Calu3 (cell line): ENCODE results near the gene SEC24B. TPM values are rescaled to one million over a fixed set of nuclear protein-coding genes. Genes with fewer than 3 reads are reported as not detected.

Experiments
- BruUV-seq: library from RNA; stranded (reverse); fragments of 400-500 nt; replicated peaks from 2 replicates; lab custom pipeline; 2021; lab: Mats Ljungman, UMichigan
- CTCF ChIA-PET: fragments of 300-600 bp; sonication (Branson Sonifier 250); formaldehyde crosslinking; loops from one replicate; lab custom pipeline; 2022; ENCODE audit warnings: antibody characterized with exemption; lab: Charles Lee
- DNase-seq: peaks from one replicate; pipeline ENCODE4 v3.0.0; 2022
- H3K27ac Mint-ChIP-seq: one replicate; pipeline ENCODE4 v1.8.0; 2022; ENCODE audit warnings: mixed read lengths; ENCODE audit not compliant: unreplicated experiment
- H3K27me3 Mint-ChIP-seq: one replicate; pipeline ENCODE4 v1.8.0; 2022; ENCODE audit warnings: mixed read lengths; ENCODE audit not compliant: unreplicated experiment
- H3K36me3 Mint-ChIP-seq: one replicate; pipeline ENCODE4 v1.8.0; 2022; ENCODE audit warnings: mild to moderate bottlenecking, moderate library complexity, mixed read lengths; ENCODE audit not compliant: insufficient read depth, unreplicated experiment
- H3K4me1 Mint-ChIP-seq: one replicate; pipeline ENCODE4 v1.8.0; 2022; ENCODE audit warnings: mild to moderate bottlenecking, low read depth, mixed read lengths; ENCODE audit not compliant: unreplicated experiment
- H3K4me3 Mint-ChIP-seq: one replicate; pipeline ENCODE4 v1.8.0; 2022; ENCODE audit warnings: mild to moderate bottlenecking, low read depth, moderate library complexity, mixed read lengths; ENCODE audit not compliant: unreplicated experiment
- H3K9me3 Mint-ChIP-seq: one replicate; pipeline ENCODE4 v1.8.0; 2022; ENCODE audit warnings: low read depth, mixed read lengths; ENCODE audit not compliant: unreplicated experiment
- intact Hi-C: fragments of 100-400 bp; cut with micrococcal nuclease; formaldehyde crosslinking; loops from one replicate; pipeline ENCODE4 v1.10.0; 2022; ENCODE audit not compliant: unreplicated experiment
- total RNA-seq: library from RNA; stranded (reverse); gene quantifications from 2 replicates; pipeline ENCODE4 v1.2.3, GENCODE V29; 2022
- TF ChIP-seq, protein P1 (sequence below): fragments of 200-600 bp; IDR thresholded peaks from one replicate; pipeline ENCODE4 v1.8.0; 2022; ENCODE audit warnings: antibody characterized with exemption; ENCODE audit not compliant: unreplicated experiment

Gene SEC24B
- total RNA-seq, 1 experiment from 2014 or later, result 21.5 TPM

DNA sequence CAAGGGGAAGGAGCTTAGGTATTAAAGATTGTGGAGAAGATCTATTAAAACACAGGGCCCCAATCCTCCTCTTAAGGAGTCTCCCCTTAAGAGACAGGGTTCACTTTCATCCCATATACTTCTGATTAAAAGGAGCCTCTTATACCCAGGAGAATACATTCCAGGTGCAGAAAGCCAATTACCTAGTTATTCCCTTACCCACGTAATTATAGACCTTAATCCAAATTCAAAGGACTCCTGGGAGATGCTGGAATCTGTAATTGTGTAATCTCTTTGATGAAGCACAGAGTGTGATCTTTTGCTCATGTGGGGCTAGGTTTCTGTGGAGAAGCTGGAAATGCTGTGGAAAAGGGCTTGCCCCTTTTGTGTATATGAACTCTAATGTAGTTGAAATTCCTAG, 1.4 kb upstream of the SEC24B start:
- peaks cover 13% of the 10 kb centered on the region for H3K36me3 Mint-ChIP-seq
- H3K4me1 Mint-ChIP-seq, result no peaks in the 10 kb centered on the region
- peak overlapping the region; percentile 59 for H3K4me3 Mint-ChIP-seq
- TF ChIP-seq, protein P1, sequence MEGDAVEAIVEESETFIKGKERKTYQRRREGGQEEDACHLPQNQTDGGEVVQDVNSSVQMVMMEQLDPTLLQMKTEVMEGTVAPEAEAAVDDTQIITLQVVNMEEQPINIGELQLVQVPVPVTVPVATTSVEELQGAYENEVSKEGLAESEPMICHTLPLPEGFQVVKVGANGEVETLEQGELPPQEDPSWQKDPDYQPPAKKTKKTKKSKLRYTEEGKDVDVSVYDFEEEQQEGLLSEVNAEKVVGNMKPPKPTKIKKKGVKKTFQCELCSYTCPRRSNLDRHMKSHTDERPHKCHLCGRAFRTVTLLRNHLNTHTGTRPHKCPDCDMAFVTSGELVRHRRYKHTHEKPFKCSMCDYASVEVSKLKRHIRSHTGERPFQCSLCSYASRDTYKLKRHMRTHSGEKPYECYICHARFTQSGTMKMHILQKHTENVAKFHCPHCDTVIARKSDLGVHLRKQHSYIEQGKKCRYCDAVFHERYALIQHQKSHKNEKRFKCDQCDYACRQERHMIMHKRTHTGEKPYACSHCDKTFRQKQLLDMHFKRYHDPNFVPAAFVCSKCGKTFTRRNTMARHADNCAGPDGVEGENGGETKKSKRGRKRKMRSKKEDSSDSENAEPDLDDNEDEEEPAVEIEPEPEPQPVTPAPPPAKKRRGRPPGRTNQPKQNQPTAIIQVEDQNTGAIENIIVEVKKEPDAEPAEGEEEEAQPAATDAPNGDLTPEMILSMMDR, result no peak
- CTCF ChIA-PET, result no interaction called here
- intact Hi-C loops, result no loop called here
- no TSS peak for BruUV-seq
- no peaks in the 10 kb centered on the region for H3K27me3 Mint-ChIP-seq
- H3K27ac Mint-ChIP-seq, result no peak overlapping the region
- no peak for DNase-seq
- no peaks in the 10 kb centered on the region for H3K9me3 Mint-ChIP-seq

DNA sequence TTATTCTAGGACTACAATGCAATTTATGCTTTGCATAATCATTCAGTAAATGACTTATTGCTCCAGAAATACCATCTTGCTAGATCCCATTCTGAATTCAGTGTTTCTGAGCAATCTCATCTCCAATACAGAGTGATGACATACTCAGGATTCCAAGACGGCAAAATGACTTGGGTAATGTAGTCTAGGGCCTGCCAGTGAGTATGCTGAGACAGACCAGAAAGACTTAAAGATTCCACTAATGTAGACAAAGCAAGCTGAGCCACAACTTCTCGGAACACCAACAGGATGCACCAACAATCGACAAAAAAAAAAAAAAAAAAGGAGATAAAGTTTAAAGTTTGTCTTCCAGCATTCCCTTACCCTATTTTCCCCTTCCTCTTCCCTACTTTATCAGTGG, 919 bp upstream of the SEC24B start:
- intact Hi-C loops, result no loop called here
- H3K4me3 Mint-ChIP-seq, result peak overlapping the region; percentile 59
- H3K9me3 Mint-ChIP-seq, result no peaks in the 10 kb centered on the region
- DNase-seq, result no peak
- no peaks in the 10 kb centered on the region for H3K27me3 Mint-ChIP-seq
- TSS peak; percentile 46 for BruUV-seq
- H3K27ac Mint-ChIP-seq, result no peak overlapping the region
- peaks cover 13% of the 10 kb centered on the region for H3K36me3 Mint-ChIP-seq
- TF ChIP-seq, protein P1, result no peak
- no peaks in the 10 kb centered on the region for H3K4me1 Mint-ChIP-seq
- CTCF ChIA-PET, result interaction anchor here (0.6 to 1.0 kb wide), 3 partner anchors 127 to 1153 kb away, joined by 5 to 8 read pairs (median 7); partner anchors contain the start of gene MCUB

DNA sequence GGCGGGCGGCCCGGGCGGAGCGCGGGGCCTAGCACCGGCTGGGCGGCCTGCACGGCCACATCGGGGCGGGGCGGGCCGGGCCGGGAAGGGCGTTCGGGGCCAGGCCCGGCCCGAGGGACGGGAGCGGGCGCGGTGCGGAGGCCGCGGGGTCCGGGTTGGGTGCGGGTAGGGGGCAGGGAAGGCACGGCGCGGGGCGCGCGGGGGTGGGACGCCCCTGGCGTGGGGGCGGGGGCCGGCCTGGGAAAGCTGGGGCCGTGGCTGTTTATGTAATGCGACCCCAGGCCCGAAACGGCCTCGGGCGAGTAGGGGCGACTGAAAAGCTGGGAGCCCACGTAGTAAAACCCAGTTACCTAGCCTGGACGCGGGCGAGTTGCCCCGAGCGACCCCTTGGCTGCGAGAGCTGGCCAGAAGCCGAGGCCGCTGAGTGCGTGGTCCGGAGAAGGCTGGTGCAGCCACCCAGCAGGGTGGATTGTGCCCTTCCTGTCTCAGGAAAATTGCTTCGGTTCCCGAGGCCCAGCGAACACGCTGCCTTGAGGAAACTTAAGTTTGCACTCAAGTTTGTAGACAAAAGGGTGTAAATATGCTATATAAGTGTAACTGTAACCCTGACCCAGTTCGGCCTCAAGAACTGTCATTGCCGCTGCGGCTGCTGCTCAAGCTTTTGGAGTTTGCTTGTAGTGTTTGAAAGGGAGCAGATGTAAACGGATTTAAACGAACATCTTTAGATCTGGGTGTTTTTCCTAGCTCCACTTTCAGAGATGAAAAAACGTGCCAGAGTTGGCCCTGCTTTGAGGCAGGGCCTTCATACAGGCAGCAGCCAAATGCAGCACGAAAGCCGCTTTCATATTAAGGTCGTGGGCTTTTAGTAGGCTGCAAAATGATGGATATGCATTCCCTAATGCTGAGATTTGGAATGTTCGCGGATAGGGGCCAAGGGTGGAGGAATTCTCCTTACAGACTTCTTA, 674 bp downstream of the SEC24B start:
- no peak for DNase-seq
- H3K27me3 Mint-ChIP-seq, result no peaks in the 10 kb centered on the region
- no peaks in the 10 kb centered on the region for H3K9me3 Mint-ChIP-seq
- H3K4me1 Mint-ChIP-seq, result no peaks in the 10 kb centered on the region
- CTCF ChIA-PET, result no interaction called here
- peak overlapping the region; percentile 69 for H3K4me3 Mint-ChIP-seq
- TF ChIP-seq, protein P1, result no peak
- intact Hi-C loops, result no loop called here
- H3K27ac Mint-ChIP-seq, result no peak overlapping the region
- peaks cover 13% of the 10 kb centered on the region for H3K36me3 Mint-ChIP-seq
- BruUV-seq, result no TSS peak

DNA sequence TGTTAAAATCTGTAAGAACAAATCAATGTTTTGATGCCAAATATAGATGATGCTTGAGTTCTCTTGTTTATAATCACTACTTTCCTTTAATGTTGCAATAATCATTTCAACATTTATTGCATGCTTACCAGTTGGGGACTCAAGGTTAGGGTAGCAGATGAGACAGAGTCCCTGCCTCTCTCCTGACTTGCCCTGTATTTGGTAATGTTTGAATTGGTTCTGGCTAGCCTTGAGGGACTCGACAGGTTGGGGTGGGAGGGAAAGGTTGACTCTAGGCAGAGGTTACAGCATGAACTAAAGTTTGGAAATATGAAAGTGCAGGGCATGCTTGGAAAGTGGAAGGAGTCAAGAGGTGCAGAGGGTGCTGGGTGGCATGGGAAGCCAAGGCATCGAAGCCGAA, 2.0 kb downstream of the SEC24B start:
- intact Hi-C loops, result no loop called here
- H3K9me3 Mint-ChIP-seq, result no peaks in the 10 kb centered on the region
- H3K36me3 Mint-ChIP-seq, result peaks cover 13% of the 10 kb centered on the region
- BruUV-seq, result no TSS peak
- DNase-seq, result no peak
- H3K4me1 Mint-ChIP-seq, result peaks cover 6% of the 10 kb centered on the region
- CTCF ChIA-PET, result no interaction called here
- H3K27me3 Mint-ChIP-seq, result no peaks in the 10 kb centered on the region
- peak overlapping the region; percentile 69 for H3K4me3 Mint-ChIP-seq
- TF ChIP-seq, protein P1, result no peak
- no peak overlapping the region for H3K27ac Mint-ChIP-seq
